Embryonic facial prominence (tissue), 1 donor: Measurements from ENCODE around the gene KLHL4.
"Not testable (repeated sequence)": the region's sequence is repeated elsewhere in the genome, so short reads cannot be mapped to it uniquely, and the experiment has no call there.

Experiments used
- DNase-seq: peaks from one replicate; pipeline ENCODE4 v3.0.0-alpha.2; 2016; ENCODE audit errors: extremely low spot score

Gene KLHL4

GRCh38 chrX:87663421-87663820 is 145.8 kb downstream of the KLHL4 start:
- no peak for DNase-seq

DNA sequence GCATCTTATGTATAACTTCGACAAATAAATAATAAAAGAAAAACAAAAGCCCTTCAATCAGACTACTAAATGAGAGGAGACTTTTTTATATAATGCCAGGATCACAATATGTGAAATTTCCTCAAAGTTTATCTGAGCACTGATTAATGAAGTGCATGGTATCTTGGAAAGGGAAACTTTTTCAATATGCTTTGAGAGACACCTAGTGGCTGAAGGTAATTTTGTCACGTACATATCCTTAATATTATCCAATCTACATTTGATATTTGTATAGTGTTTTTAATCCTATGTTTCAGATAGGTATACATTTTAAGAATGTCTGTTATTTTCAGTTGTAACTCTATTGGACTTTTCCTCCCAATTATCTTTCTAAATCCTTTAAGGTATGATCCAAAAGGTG is 146.8 kb downstream of the KLHL4 start:
- no peak for DNase-seq

- DNase-seq: no peak
These were observed 162.2 kb downstream of the KLHL4 start for GRCh38 chrX:87679849-87680248.

DNA sequence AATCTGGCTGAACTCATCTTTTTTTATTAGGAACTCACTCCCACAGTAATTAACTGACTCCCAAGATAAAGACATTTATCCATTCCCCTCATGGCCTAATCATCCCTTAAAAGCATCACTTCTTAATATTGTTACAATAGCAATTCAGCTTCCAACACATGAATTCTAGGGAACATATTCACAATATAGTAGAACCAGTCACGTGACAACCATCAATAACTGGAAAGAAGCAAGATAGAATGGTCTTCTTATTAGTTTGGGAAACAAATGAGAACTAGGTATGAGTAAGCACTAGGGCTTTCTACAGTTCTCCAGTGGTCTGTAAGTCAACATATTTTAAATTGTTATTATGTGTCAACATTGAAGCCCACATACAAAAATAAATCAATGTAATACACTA is 170.1 kb downstream of the KLHL4 start:
- DNase-seq: no peak

DNA sequence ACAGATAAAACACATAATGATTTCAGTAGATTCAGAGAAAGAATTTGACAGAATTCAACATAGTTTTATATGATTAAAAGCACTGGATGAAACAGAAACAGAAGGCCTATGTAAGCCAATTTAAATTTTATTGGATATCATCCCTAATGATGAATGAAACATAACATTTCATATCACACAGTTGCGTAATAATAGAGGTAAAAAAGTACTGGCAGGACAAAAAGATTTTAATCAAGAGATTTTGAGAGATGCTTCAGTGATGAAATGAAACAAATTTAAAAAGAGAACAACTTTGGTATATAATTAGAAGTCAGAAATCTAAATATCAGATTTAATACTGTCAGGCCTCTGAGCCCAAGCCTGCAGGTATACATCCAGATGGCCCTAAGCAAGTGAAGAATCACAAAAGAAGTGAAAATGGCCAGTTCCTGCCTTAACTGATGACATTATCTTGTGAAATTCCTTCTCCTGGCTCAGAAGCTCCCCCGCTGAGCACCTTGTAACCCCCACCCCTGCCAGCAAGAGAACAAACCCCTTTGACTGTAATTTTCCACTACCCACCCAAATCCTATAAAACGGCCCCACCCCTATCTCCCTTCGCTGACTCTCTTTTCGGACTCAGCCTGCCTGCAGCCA is 170.6 kb downstream of the KLHL4 start:
- not testable (repeated sequence) for DNase-seq

- DNase-seq: not testable (repeated sequence)
These were observed 171.6 kb downstream of the KLHL4 start for GRCh38 chrX:87689218-87689617.

- DNase-seq: no peak
These were observed 175.6 kb downstream of the KLHL4 start for GRCh38 chrX:87693204-87693603.

- no peak for DNase-seq
These were observed 179.8 kb downstream of the KLHL4 start for GRCh38 chrX:87697409-87697808.

GRCh38 chrX:87702795-87703194 is 185.2 kb downstream of the KLHL4 start:
- no peak for DNase-seq

DNA sequence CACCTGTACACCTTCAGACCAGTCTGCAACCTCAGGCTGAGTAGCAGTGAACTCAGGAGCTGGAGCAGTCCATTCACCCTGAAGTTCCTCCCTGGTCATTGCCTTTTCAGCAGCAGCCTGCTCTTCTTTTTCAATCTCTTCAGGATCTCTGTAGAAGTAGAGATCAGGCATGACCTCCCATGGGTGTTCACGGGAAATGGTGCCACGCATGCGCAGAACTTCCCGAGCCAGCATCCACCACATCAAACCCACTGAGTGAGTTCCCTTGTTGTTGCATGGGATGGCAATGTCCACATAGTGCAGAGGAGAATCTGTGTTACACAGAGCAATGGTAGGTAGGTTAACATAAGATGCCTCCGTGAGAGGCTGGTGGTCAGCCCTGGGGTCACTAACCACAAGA is 185.9 kb downstream of the KLHL4 start:
- DNase-seq: not testable (repeated sequence)

- DNase-seq: no peak
These were observed 188.5 kb downstream of the KLHL4 start for GRCh38 chrX:87706134-87706533.

- DNase-seq: no peak
These were observed 193.0 kb downstream of the KLHL4 start for GRCh38 chrX:87710580-87710979.
